NCI-H2029 treated with DMSO at 0.1 percent for 48 hours (cell line): ENCODE results near the gene CHIA.
"Not testable (repeated sequence)": the region's sequence is repeated elsewhere in the genome, so short reads cannot be mapped to it uniquely, and the experiment has no call there.

Experiments
- DNase-seq: peaks from one replicate; lab custom pipeline; 2025; lab: John Stamatoyannopoulos, UW

CHIA gene

DNA sequence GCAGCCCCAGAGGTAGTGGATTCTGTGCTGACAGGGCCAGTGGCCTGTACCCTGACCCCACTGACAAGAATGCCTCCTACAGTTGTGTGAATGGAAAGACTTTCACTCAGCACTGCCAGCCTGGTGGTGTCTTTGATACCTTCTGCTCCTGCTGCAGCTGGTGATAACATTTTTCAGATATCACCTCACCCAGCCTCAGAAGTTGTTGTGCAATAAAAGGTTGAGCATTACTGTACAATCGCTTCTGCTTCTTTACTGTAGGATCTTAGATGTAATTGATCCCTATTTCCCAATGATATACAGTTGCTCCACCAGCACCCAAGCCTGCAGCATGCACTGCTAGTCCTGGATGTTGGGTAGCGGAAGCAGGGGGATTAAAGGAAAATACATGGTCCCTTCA is 4.8 kb upstream of the CHIA start:
- DNase-seq: no peak

DNA sequence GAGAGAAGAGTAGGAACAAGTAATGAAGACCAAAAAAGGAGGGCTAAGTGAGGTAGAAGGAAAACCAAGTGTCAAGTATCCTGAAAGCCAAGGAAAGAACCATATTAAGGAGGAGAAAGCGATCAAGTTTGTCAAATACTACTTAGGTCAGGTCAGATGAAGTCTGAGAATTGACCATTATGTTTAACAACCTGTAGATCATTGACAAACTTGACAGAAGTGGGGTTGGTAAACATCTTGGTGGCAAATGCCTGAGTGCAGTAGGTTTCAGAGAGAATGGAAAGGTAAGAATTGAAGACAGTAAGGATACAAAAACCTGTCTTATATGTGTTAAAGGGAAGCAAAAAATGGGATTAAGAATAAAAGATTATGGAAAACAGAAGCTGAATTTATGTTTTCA is 3.7 kb upstream of the CHIA start:
- no peak for DNase-seq

DNA sequence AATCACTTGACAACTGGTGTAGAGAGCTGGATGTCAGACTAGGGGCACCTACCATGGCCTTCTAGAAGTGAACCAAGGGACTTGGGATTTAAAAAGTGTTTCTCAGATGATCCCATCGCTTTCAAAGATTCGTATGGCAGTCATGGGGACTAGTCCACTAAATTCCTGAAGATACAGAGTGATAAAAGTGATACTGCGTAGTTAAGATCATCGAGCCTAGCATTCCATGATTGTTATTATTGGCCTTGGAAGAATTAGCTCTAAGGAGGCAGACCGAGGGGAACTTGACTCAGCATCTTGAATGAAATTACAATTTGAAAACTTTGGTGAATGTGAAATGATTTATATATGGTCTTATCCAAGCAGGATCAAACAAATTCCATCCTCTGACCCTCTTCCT is 1.3 kb upstream of the CHIA start:
- no peak for DNase-seq

DNA sequence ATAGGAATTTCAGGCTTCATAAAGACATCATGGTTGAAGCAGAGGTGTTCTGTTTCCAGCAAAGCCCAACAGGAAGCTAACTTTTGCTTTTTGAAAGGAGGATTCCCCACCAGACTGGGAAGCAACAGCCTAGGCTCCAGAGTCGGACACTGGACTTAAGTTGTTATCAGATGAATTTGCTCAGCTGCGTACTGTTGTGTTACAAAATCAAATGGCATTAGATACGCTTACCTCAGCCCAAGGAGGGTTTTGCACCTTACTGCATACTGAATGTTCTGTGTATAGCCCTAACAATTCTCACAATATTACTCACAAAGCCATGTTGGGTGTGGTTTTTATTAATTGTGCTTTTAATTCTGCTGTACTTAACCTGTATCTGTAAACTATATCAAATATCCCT is 547 bp upstream of the CHIA start:
- no peak for DNase-seq

DNA sequence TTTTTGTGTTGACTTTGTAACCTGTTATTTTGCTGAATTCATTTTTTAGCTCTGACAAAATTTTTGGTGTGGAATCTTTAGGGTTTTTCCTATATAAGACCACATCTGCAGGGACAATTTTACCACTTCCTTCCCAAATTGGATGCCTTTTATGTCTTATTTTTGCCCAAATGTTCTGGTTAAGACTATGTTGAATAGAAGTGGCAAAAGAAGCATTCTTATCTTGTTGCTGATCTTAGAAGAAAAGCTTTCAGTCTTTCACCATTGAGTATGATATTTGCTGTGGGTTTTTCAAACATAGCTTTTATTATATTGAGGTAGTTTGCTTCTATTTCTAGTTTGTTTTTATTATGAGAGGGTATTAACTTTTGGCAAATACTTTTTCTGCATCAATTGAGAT is 3.7 kb downstream of the CHIA start:
- DNase-seq: no peak

DNA sequence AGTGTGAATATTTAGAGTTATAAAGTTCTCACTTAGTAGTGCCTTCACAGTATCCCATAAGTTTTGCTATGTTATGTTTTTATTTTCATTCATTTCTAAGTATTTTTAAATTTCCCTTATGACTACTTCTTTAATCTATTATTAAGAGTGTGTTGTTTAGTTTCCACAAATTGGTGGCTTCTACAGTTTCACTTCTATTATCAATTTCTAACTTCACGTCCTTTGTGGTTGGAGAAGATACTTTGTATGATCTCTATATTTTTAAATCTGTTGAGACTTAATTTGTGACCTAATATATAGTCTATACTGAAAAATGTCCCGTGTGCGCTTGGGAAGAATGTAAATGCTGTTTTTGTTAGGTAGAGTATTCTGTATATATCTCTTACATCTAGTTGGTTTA is 11.7 kb downstream of the CHIA start:
- DNase-seq: no peak

DNA sequence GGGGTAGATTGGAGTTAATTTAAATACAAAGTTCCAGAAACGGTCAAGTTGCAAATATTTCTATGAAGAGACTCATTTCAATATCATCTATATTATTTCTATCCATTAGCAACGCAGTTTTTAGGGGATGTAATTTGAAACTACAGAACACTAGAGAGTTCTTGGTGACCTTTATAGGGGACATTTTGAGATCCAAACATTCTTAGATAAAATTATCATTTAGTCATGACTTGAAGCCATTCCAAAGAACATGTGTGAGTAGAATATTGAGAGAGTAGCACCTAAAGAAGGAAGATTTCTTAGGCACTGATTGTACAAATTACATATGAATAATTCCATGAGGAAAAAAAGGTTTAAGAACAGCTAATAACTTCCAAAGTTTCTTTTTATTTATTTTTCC is 19.0 kb downstream of the CHIA start:
- no peak for DNase-seq

DNA sequence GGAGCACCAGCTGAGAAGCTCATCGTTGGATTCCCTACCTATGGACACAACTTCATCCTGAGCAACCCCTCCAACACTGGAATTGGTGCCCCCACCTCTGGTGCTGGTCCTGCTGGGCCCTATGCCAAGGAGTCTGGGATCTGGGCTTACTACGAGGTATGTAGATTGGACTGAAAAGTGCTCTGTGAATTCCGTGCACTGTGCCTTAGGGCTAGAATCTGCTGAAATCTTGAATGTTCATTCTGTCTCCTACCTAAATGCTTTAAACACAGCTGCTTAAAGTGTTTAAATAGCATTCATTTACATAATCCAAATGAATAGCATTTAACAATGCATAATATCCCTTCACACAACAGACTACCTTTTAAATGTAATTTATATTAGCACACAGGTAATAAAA is 27.9 kb downstream of the CHIA start:
- DNase-seq: no peak

DNA sequence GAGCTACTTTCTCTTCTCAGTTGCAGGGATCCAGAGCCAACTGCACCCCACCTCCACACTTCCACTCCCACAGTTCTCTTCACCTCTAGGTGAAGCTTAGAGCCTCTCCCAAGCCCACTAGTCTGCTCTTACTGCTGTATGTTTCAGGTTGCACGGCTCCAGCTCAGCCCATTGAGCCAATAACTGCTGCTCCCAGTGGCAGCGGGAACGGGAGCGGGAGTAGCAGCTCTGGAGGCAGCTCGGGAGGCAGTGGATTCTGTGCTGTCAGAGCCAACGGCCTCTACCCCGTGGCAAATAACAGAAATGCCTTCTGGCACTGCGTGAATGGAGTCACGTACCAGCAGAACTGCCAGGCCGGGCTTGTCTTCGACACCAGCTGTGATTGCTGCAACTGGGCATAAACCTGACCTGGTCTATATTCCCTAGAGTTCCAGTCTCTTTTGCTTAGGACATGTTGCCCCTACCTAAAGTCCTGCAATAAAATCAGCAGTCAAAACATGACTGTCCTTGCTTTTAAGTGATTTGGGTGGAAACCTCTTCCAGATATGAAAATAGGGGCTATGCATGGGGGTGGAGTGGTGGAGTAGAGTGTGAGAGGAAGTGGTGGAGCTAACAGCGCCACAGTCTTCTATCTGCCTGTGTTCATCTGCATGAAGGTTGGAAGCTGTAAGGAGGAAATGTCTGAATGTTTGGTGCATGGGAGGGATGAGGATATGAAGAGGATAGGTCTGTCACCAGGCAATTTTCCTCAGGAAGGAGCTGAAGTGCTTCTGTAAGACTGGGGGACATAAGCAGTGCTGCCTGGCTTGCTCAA is 29.6 kb downstream of the CHIA start:
- DNase-seq: no peak

DNA sequence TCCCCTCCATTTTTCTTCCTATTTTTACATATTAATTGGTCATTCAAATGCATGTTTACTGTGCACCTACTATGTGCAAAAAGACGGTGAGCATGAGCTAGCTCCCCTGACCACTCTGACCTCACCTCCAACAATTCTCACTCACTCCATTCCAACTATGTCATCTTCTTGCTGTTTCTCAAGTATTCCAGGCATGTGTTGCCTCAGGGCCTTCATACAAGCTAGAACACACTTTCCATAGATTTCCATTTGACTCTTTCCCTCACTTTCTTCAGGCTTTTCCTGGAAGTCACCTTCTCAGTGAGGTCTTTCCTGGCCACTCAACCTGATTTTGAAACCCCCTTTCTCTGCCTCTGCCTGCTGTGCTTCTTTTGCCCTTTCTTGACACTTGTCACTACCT is 32.6 kb downstream of the CHIA start:
- no peak for DNase-seq

DNA sequence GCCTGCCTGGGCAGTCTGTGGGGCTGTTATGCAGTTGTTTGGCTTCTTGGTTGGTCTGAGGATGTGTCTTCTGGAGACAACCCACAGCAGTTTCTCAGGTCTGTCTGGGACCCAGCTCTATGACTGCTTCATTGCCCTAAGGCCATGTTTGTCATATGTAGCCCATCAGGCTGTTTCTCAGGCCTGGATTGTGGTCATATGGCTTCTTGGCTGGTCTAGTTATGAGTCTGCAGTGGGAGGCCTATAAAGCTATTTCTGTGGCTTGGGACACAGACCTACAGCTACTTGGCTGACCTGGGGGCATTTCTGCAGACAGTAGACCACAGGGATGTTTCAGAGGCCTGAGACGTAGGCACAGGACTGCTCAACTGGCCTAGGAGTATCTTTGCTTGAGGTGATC is 41.5 kb downstream of the CHIA start:
- no peak for DNase-seq

DNA sequence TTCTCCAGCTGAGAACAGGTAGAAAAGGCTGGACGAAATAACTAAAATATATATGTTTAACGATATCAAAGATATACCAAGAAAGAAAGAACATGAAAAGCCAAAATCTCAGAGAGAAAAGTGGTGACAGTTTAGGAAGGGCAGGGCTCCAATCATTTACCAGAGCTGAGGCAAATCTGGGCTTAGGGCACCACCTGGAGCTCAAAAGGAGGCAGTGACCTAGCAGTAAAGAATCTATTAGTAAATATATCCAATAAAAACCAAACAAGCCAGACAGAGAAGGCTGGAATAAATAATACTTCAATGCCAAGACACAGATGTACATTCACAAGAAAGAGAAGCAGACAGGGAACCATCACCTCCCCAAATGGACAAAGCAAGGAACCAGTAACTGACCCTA is 43.5 kb downstream of the CHIA start:
- DNase-seq: peak; percentile 29

DNA sequence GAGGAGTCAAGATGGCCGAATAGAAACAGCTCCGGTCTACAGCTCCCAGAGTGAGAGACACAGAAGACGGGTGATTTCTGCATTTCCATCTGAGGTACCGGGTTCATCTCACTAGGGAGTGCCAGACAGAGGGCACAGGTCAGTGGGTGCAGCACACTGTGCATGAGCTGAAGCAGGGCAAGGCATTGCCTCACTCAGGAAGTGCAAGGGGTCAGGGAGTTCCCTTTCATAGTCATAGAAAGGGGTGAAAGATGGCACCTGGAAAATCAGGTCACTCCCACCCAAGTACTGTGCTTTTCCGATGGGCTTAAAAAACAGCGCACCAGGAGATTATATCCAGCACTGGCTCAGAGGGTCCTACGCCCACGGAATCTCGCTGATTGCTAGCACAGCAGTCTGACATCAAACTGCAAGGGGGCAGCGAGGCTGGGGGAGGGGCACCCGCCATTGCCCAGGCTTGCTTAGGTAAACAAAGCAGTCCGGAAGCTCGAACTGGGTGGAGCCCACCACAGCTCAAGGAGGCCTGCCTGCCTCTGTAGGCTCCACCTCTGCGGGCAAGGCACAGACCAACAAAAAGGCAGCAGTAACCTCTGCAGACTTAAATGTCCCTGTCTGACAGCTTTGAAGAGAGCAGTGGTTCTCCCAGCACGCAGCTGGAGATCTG is 44.7 kb downstream of the CHIA start:
- DNase-seq: not testable (repeated sequence)

DNA sequence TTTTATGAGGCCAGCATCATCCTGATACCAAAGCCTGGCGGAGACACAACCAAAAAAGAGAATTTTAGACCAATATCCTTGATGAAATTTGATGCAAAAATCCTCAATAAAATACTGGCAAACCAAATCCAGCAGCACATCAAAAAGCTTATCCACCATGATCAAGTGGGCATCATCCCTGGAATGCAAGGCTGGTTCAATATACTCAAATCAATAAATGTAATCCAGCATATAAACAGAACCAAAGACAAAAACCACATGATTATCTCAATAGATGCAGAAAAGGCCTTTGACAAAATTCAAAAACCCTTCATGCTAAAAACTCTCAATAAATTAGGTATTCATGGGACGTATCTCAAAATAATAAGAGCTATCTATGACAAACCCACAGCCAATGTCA is 48.2 kb downstream of the CHIA start:
- not testable (repeated sequence) for DNase-seq

DNA sequence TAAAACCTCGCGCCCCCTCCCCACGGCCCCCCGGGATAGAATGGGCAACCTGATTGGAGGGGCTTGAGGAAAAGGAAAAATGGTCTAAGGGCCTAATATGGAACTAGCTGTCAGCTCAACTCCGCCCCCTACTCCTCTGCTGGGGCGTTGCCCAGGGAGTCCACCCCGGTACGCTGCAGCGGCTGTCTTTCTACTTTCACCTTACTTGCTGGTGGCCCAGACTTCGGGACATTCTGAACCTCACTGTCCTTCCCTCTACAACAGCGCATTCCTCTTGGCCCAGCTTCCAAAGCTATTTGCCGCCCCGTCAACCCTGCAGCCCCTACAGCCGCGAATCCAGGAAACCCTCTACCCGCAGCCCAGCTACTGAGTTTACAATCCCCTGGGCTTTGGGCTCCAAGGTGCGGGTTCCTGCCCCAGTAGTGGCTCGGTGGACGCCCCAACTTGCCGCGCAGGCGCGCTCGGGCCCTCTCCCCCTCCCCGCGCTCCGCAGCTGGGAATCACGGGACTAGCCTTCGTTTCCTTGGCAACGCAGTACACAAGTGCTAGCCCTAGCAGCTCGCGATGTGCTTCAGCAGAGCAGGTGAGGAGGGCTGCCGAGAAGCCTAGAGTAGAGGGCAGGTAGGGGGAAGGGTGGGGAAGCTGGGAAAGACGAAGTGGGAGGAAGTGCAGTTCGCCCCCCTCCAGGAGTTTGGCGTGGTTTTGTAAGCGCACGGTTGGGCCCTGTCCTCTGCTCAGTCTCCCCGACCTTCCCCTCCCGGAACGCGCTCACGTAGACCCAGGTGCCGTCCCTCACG is 55.6 kb downstream of the CHIA start:
- DNase-seq: peak; percentile 52

DNA sequence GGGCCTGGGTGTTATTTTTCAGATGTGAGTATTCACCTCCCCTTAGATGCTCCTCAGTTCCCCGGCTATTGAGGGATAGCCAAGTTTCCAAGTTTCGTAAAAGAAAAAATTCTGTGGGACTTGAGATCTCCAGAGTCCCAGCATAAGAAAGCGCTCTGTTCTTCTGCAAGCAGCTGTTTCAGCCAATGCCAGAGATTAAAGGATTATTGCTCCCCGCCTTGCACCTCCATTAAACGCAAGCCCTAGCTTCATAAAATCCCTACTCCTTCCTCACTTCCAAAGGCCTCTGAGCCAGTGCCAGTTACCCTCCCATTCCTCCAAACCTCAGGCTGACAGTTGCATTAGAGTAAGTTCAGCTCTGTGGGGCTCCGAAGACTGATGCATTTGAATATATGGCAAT is 56.4 kb downstream of the CHIA start:
- DNase-seq: no peak

DNA sequence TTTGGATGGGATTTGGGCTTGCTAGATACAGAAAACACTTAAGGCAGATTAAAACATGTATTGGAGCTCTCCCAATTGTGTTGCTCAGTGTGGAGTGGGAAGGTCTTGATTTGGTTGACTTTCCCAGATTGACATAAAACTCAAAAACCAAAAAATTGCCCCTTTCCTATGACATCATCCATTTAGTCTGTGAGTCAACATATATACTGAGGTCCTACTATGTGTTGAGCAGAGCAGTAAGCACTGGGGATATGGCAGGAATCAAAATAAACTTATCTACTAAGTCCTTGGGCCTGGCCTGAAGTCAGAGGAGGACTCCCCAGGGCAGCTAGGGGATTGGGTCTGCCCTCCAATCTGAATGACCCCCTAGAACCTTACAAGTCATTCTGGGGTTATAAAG is 61.0 kb downstream of the CHIA start:
- no peak for DNase-seq

DNA sequence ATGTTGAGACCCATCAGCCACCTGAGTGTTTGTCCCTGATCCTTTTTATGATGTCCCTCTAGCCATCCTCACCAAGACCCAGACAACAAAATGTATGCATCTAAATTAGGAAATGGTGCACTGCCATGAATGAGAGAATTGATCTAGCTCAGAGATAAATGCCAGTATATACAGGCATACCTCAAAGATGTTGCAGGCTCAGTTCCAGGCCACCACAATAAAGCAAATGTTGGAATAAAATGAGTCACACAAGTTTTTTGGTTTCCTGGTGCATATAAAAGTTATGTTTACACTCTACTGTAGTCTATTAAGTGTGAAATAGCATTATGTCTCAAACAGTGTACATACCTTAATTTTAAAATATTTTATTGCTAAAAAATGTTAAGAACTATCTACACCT is 63.9 kb downstream of the CHIA start:
- DNase-seq: no peak

DNA sequence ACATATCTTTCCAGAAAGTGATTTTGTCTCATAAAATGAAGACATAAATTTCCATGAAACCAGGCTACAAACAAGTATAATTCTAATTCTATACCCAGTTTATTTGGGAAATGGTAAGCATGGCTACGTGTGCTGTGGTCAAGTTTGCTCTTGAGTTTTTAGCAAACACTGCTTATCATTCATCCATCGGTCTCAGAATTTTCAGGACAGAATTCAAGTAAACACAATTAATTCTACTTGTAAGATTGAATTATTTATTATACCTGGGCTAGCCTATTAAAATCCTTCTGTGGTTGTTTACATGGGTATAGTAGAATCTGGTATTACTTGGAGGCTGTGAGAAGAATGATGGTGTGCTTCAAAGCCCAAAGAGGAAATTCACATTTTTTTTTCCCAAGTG is 68.3 kb downstream of the CHIA start:
- no peak for DNase-seq

DNA sequence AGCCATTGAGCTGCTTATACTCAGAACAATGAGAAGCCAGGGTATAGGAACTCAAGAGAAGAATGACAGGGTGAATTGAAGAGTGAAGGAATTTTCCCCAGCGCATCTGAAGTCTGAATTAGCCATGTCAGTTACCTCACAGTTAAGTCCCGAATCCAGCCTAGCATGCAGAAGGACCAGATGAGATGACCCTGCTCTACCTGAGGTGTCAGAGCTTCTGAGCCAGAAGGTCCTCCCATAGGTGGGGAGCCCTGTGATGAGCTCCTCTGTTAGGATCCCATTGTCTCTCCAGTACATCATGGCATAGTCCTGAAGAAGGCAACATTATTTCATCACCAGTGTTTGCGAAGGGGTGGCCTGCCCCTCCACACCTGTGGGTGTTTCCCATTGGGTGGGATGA is 68.7 kb downstream of the CHIA start:
- no peak for DNase-seq

DNA sequence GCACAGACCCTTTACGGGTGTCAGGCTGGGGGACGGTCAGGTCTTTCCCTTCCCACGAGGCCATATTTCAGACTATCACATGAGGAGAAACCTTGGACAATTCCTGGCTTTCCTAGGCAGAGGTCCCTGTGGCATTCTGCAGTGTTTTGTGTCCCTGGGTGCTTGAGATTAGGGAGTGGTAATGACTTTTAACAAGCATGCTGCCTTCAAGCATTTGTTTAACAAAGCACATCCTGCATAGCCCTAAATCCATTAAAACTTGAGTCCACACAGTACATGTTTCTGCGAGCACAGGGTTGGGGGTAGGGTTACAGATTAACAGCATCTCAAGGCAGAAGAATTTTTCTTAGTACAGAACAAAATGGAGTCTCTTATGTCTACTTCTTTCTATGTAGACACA is 69.6 kb downstream of the CHIA start:
- DNase-seq: not testable (repeated sequence)

DNA sequence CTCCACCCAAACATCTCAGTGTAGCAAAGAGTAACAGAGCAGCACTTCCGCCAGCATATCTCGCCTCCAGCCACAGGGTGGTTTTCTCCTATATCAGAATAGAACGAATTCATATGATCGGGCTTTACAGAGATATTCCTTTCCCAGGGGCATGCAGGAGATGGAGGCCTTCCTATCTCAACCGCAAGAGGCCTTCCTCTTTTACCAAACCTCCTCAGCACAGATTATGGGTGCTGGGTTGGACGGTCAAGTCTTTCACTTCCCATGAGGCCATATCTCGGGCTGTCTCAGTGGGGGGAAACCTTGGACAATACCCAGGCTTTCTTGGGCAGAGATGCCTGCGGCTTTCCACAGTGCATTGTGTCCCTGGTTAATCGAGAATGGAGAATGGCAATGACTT is 71.1 kb downstream of the CHIA start:
- DNase-seq: no peak

DNA sequence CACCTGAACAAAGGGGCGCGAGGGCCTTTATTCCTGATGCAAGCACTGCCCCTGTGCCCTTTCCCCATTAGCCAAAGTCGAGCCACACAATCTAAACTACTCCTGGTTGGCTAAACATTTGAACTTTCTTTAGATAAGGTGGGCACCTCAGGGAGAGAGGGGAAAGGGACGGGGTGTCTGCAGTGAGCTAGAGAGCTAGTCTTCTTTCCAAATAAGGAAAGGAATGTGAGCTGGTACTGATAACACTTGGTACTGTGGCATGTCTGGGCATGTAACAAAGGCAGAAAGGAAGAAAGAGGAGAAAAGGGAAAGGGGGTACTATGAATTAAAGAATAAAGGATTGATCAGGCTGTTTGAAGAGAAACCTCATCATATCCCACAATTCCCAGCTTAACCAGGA is 74.0 kb downstream of the CHIA start:
- DNase-seq: no peak
